Mesenchymal stem cell (in vitro differentiated cells and primary cell): ENCODE measurements around the gene IKZF2.

Experiments
- DNase-seq: peaks from one replicate; pipeline ENCODE4 v3.0.0-alpha.2; 2013
- H2AFZ ChIP-seq: one replicate; pipeline ENCODE4 v1.6.1; 2013; ENCODE audit warnings: low read depth, mild to moderate bottlenecking, control low read depth, inconsistent platforms, low read length, moderate library complexity
- H2AK5ac ChIP-seq: 2 replicates; pipeline ENCODE4 v1.6.1; 2013; ENCODE audit warnings: low read length, moderate library complexity, mild to moderate bottlenecking, inconsistent platforms; ENCODE audit not compliant: severe bottlenecking
- H2BK120ac ChIP-seq: one replicate; pipeline ENCODE4 v1.6.1; 2013; ENCODE audit warnings: low read depth, mild to moderate bottlenecking, inconsistent platforms, low read length, moderate library complexity
- H2BK12ac ChIP-seq, 2 experiments: one replicate each; pipeline ENCODE4 v1.6.1; 2013; ENCODE audit warnings: inconsistent platforms in 2 of 2, low read length in 2 of 2, mild to moderate bottlenecking in 2 of 2, moderate library complexity in 2 of 2, control low read depth in 1 of 2
- H2BK15ac ChIP-seq: one replicate; pipeline ENCODE4 v1.6.1; 2013; ENCODE audit warnings: mild to moderate bottlenecking, low read depth, inconsistent platforms; ENCODE audit not compliant: poor library complexity, severe bottlenecking
- H2BK5ac ChIP-seq: 2 replicates; pipeline ENCODE4 v1.6.1; 2013; ENCODE audit warnings: low read depth, mild to moderate bottlenecking, low read length, control low read depth, inconsistent platforms; ENCODE audit not compliant: poor library complexity, severe bottlenecking
- H3K14ac ChIP-seq, 2 experiments: one replicate each; pipeline ENCODE4 v1.6.1; 2013; ENCODE audit warnings: inconsistent platforms in 2 of 2, low read length in 2 of 2, control low read depth in 1 of 2, mild to moderate bottlenecking in 1 of 2, moderate library complexity in 1 of 2
- H3K18ac ChIP-seq, 2 experiments: one replicate each; pipeline ENCODE4 v1.6.1; 2013; ENCODE audit warnings: inconsistent platforms in 2 of 2, low read length in 2 of 2, control low read depth in 1 of 2, low read depth in 1 of 2, mild to moderate bottlenecking in 1 of 2
- H3K23ac ChIP-seq, 2 experiments: one replicate each; pipeline ENCODE4 v1.6.1; 2013; ENCODE audit warnings: inconsistent platforms in 2 of 2, low read length in 2 of 2, mild to moderate bottlenecking in 2 of 2, moderate library complexity in 2 of 2, control low read depth in 1 of 2
- H3K27ac ChIP-seq: 2 replicates; pipeline ENCODE4 v1.5.1; 2013; ENCODE audit warnings: mild to moderate bottlenecking, moderate library complexity, low read length, control low read depth, inconsistent platforms; ENCODE audit not compliant: poor library complexity, severe bottlenecking
- H3K27me3 ChIP-seq, 2 experiments: 2 replicates each; pipeline versions ENCODE4 v1.6.1 to v1.7.0; 2013; ENCODE audit warnings: low read length in 2 of 2, mild to moderate bottlenecking in 2 of 2, moderate library complexity in 2 of 2, control low read depth in 1 of 2, inconsistent platforms in 1 of 2; ENCODE audit not compliant: control insufficient read depth in 1 of 2, insufficient read depth in 1 of 2
- H3K36me3 ChIP-seq, 2 experiments: 2 replicates each; pipeline versions ENCODE4 v1.6.1 to v1.7.0; 2013; ENCODE audit warnings: low read length in 2 of 2, control low read depth in 1 of 2, inconsistent platforms in 1 of 2, low read depth in 1 of 2, mild to moderate bottlenecking in 1 of 2; ENCODE audit not compliant: insufficient read depth in 2 of 2, control insufficient read depth in 1 of 2
- H3K4ac ChIP-seq, 2 experiments: one replicate each; pipeline ENCODE4 v1.6.1; 2013; ENCODE audit warnings: inconsistent platforms in 2 of 2, low read length in 2 of 2, mild to moderate bottlenecking in 2 of 2, moderate library complexity in 2 of 2, control low read depth in 1 of 2, low read depth in 1 of 2
- H3K4me1 ChIP-seq: 2 replicates; pipeline ENCODE4 v1.6.1; 2013; ENCODE audit warnings: low read depth, low read length, control low read depth; ENCODE audit not compliant: control insufficient read depth, insufficient read depth
- H3K4me2 ChIP-seq: 2 replicates; pipeline ENCODE4 v1.6.1; 2013; ENCODE audit warnings: low read length, mild to moderate bottlenecking, inconsistent platforms; ENCODE audit not compliant: poor library complexity, severe bottlenecking
- H3K4me3 ChIP-seq, 2 experiments: 2 replicates each; pipeline versions ENCODE4 v1.5.1 to v1.7.0; 2013; ENCODE audit warnings: low read length in 2 of 2, mild to moderate bottlenecking in 2 of 2, control low read depth in 1 of 2, low read depth in 1 of 2; ENCODE audit not compliant: insufficient read depth in 1 of 2
- H3K79me1 ChIP-seq: replicated peaks from 2 replicates; pipeline ENCODE4 v1.6.1; 2013; ENCODE audit warnings: mild to moderate bottlenecking, control low read depth, low read length, inconsistent platforms; ENCODE audit not compliant: poor library complexity, severe bottlenecking
- H3K9ac ChIP-seq: 2 replicates; pipeline ENCODE4 v1.7.0; 2013; ENCODE audit warnings: mild to moderate bottlenecking, low read length, moderate library complexity
- H3K9me3 ChIP-seq: 2 replicates; pipeline ENCODE4 v1.7.0; 2013; ENCODE audit warnings: mild to moderate bottlenecking, low read length; ENCODE audit not compliant: control insufficient read depth
- H4K8ac ChIP-seq: one replicate; pipeline ENCODE4 v1.6.1; 2013; ENCODE audit warnings: inconsistent platforms, mild to moderate bottlenecking, low read length, moderate library complexity
- H4K91ac ChIP-seq: one replicate; pipeline ENCODE4 v1.6.1; 2013; ENCODE audit warnings: mild to moderate bottlenecking, low read length, inconsistent platforms
- whole genome bisulfite sequencing: methylation state at CpG from one replicate; pipeline ENCODE4 v1.1.7; 2013; ENCODE audit warnings: mixed read lengths; 5-methylcytosine and 5-hydroxymethylcytosine counted together

Gene IKZF2

DNA sequence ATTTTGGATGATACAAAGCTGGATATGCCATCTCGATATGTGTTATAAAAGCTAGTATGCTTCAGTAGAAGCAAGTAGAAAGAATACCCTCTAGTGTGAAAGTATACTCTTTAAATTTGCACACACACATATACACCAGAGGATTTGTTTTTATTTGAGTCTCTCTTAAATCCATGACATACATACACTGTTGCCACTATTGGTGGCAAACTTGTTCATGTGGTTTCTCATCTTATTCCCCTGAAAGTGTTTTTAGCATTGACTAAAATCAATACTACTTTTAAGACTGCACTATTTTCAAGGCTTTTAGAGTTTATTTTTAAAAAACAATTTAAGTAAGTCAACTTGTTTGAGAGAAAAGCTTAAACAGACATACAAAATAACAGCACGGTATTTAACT is 137.4 kb downstream of the IKZF2 start:
- H2BK12ac ChIP-seq: no peak overlapping the region
- no peak overlapping the region for H4K8ac ChIP-seq
- H3K23ac ChIP-seq: no peak overlapping the region
- H3K27ac ChIP-seq: no peak overlapping the region
- H2BK15ac ChIP-seq: no peak overlapping the region
- no peaks in the 10 kb centered on the region for H3K79me1 ChIP-seq
- H3K27me3 ChIP-seq: no peaks in the 10 kb centered on the region
- H3K9ac ChIP-seq: no peak overlapping the region
- H3K18ac ChIP-seq: no peak overlapping the region
- no peak overlapping the region for H2AK5ac ChIP-seq
- no peak overlapping the region for H4K91ac ChIP-seq
- H3K9me3 ChIP-seq: no peaks in the 10 kb centered on the region
- 71% methylated on average over 1 of the region's 2 CpGs for WGBS
- H2BK5ac ChIP-seq: no peak overlapping the region
- H3K36me3 ChIP-seq: no peaks in the 10 kb centered on the region
- H3K4me2 ChIP-seq: no peak overlapping the region
- no peaks in the 10 kb centered on the region for H3K4me1 ChIP-seq
- no peak overlapping the region for H2BK120ac ChIP-seq
- H2AFZ ChIP-seq: no peak overlapping the region
- no peak overlapping the region for H3K4ac ChIP-seq
- DNase-seq: no peak
- no peak overlapping the region for H3K14ac ChIP-seq
- no peak overlapping the region for H3K4me3 ChIP-seq

- H3K4ac ChIP-seq: no peak overlapping the region
- 100% methylated on average over 1 of the region's 1 CpG for WGBS
These were observed 139.9 kb downstream of the IKZF2 start for GRCh38 chr2:213011505-213011904.

GRCh38 chr2:213010106-213010779 is 141.2 kb downstream of the IKZF2 start:
- Histone ChIP-seq H3K79me1 (no peaks in the 10 kb centered on the region), H3K36me3 (peaks cover 7 to 14% of the 10 kb centered on the region in 2 experiments), H2BK15ac (no peak overlapping the region), H3K4ac (no peak overlapping the region), H2AK5ac (no peak overlapping the region), H3K4me1 (no peaks in the 10 kb centered on the region), H4K91ac (no peak overlapping the region), H3K4me2 (no peak overlapping the region), H3K27ac (no peak overlapping the region), H2BK12ac (no peak overlapping the region), H2BK120ac (no peak overlapping the region), H2AFZ (no peak overlapping the region), H3K9ac (no peak overlapping the region), H3K4me3 (no peak overlapping the region), H3K18ac (no peak overlapping the region), H3K23ac (no peak overlapping the region), H3K14ac (no peak overlapping the region), H3K9me3 (no peaks in the 10 kb centered on the region), H4K8ac (no peak overlapping the region), H3K27me3 (no peaks in the 10 kb centered on the region), H2BK5ac (no peak overlapping the region)
- no CpG with 5 or more reads among the region's 1 CpG for WGBS
- DNase-seq: no peak

More at GRCh38 chr2:213011505-213011904, 139.9 kb downstream of the IKZF2 start:
- no peak overlapping the region for H3K4me2 ChIP-seq
- H2AK5ac ChIP-seq: no peak overlapping the region
- no peak for DNase-seq
- H3K9ac ChIP-seq: no peak overlapping the region
- H4K8ac ChIP-seq: no peak overlapping the region
- H3K4me3 ChIP-seq: no peak overlapping the region
- H4K91ac ChIP-seq: no peak overlapping the region
- H2BK12ac ChIP-seq: no peak overlapping the region
- H3K23ac ChIP-seq: no peak overlapping the region
- H3K27ac ChIP-seq: no peak overlapping the region
- H3K4me1 ChIP-seq: no peaks in the 10 kb centered on the region
- H2BK15ac ChIP-seq: no peak overlapping the region
- H3K9me3 ChIP-seq: no peaks in the 10 kb centered on the region
- H2BK120ac ChIP-seq: no peak overlapping the region
- H3K18ac ChIP-seq: no peak overlapping the region
- H2AFZ ChIP-seq: no peak overlapping the region
- H3K14ac ChIP-seq: no peak overlapping the region
- H3K27me3 ChIP-seq: no peaks in the 10 kb centered on the region
- H3K36me3 ChIP-seq: peaks cover 7 to 14% of the 10 kb centered on the region in 2 experiments
- no peaks in the 10 kb centered on the region for H3K79me1 ChIP-seq
- H2BK5ac ChIP-seq: no peak overlapping the region

GRCh38 chr2:213007290-213007838 is 144.0 kb downstream of the IKZF2 start:
- H2AFZ ChIP-seq: no peak overlapping the region
- no peak overlapping the region for H3K9ac ChIP-seq
- no peak overlapping the region for H2AK5ac ChIP-seq
- H3K36me3 ChIP-seq: peaks cover 7 to 14% of the 10 kb centered on the region in 2 experiments
- H3K4me3 ChIP-seq: no peak overlapping the region
- H3K4ac ChIP-seq: no peak overlapping the region
- H4K91ac ChIP-seq: no peak overlapping the region
- DNase-seq: no peak
- no peak overlapping the region for H2BK120ac ChIP-seq
- H2BK15ac ChIP-seq: no peak overlapping the region
- H3K23ac ChIP-seq: no peak overlapping the region
- H2BK12ac ChIP-seq: no peak overlapping the region
- H3K27ac ChIP-seq: no peak overlapping the region
- no peaks in the 10 kb centered on the region for H3K79me1 ChIP-seq
- H3K18ac ChIP-seq: no peak overlapping the region
- no peak overlapping the region for H3K14ac ChIP-seq
- H4K8ac ChIP-seq: no peak overlapping the region
- no peak overlapping the region for H3K4me2 ChIP-seq
- H3K27me3 ChIP-seq: no peaks in the 10 kb centered on the region
- H3K4me1 ChIP-seq: no peaks in the 10 kb centered on the region
- no peaks in the 10 kb centered on the region for H3K9me3 ChIP-seq
- WGBS: 81% methylated on average over 5 of the region's 5 CpGs
- no peak overlapping the region for H2BK5ac ChIP-seq
